Activated CD8-positive, alpha-beta T cell treated with anti-CD3 and anti-CD28 coated beads, Interleukin-2, amount 10 ng/mL, durations not matched to agents 7 days and 5 days (primary cell): Measurements from ENCODE around the gene CARMIL3. TPM values are rescaled to one million over a fixed set of nuclear protein-coding genes. Genes with fewer than 3 reads are reported as not detected.

Experiments used
- ATAC-seq: fragments of 150-1000 bp; cut with Tn5 transposase; one replicate; pipeline ENCODE4 v1.10.0; 2021; ENCODE audit warnings: moderate library complexity
- CTCF ChIA-PET: fragments of 350-600 bp; sonication (Branson Sonifier 250); formaldehyde crosslinking; loops from one replicate; lab custom pipeline; 2021; ENCODE audit warnings: antibody characterized with exemption; lab: Charles Lee
- POLR2A ChIA-PET: fragments of 350-600 bp; sonication (Branson Sonifier 250); formaldehyde crosslinking; loops from one replicate; lab custom pipeline; 2021; ENCODE audit warnings: antibody characterized with exemption; lab: Charles Lee
- DNase-seq: peaks from one replicate; pipeline ENCODE4 v3.0.0-alpha.2; 2020
- H3K27ac Mint-ChIP-seq: one replicate; pipeline ENCODE4 v1.8.0; 2021; ENCODE audit warnings: mild to moderate bottlenecking, mixed read lengths
- H3K27me3 Mint-ChIP-seq: one replicate; pipeline ENCODE4 v1.8.0; 2021; ENCODE audit warnings: low read depth, mixed read lengths
- H3K36me3 Mint-ChIP-seq: one replicate; pipeline ENCODE4 v1.8.0; 2021; ENCODE audit warnings: low read depth, mixed read lengths
- H3K4me1 Mint-ChIP-seq: one replicate; pipeline ENCODE4 v1.8.0; 2021; ENCODE audit warnings: low read depth, mixed read lengths
- H3K4me3 Mint-ChIP-seq: one replicate; pipeline ENCODE4 v1.8.0; 2021; ENCODE audit warnings: mild to moderate bottlenecking, mixed read lengths
- H3K9me3 Mint-ChIP-seq: one replicate; pipeline ENCODE4 v1.8.0; 2022; ENCODE audit warnings: mixed read lengths; ENCODE audit not compliant: insufficient read depth
- total RNA-seq, 2 experiments: library from RNA; stranded (reverse); gene quantifications; one replicate each; pipeline ENCODE4 v1.2.3, GENCODE V29; 2021

Gene CARMIL3
- total RNA-seq, 2 experiments from 2014 or later, result 0.86 to 0.95 TPM

DNA sequence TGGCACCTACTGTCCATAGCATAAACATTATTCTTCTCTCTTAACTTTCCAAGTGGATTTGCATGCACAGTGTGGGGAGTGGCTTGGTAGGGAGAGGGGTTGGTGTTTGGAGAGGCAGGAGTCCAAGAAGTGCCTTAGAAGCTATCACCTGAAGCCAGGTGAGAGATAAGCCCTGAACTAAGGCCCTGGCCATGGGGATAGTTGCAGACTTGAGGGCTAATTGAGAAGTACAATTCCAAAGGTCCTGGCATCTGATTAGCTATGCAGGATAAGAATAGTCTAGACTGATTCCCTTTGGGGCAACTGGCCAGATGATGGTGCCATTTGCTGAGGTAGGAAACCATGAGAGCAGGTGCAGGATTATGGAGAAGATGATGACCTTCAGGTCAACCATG lies 40.3 kb downstream of the CARMIL3 start:
- CTCF ChIA-PET, result interaction anchor here (0.8 to 11.8 kb wide), 12 partner anchors 8 to 69 kb away, joined by 3 to 315 read pairs (median 8); partner anchors contain the start of genes DCAF11, IRF9 and NRL
- Mint-ChIP-seq H3K9me3 (no peaks in the 10 kb centered on the region), H3K27ac (peak overlapping the region; percentile 62), H3K36me3 (peaks cover 19% of the 10 kb centered on the region), H3K4me1 (peaks cover 42% of the 10 kb centered on the region), H3K4me3 (no peak overlapping the region), H3K27me3 (no peaks in the 10 kb centered on the region)
- DNase-seq (no peak), ATAC-seq (no peak)
- POLR2A ChIA-PET, result interaction anchor here (1.9 to 6.4 kb wide), 5 partner anchors 11 to 70 kb away, joined by 11 to 89 read pairs (median 30); partner anchors contain the start of genes DCAF11, IRF9 and NRL

GRCh38 chr14:24092505-24093206 lies 40.8 kb downstream of the CARMIL3 start:
- ChIA-PET POLR2A (interaction anchor here (1.9 to 6.4 kb wide), 5 partner anchors 11 to 69 kb away, joined by 11 to 89 read pairs (median 30); partner anchors contain the start of genes DCAF11, IRF9 and NRL), CTCF (interaction anchor here (0.8 to 11.8 kb wide), 10 partner anchors 8 to 69 kb away, joined by 3 to 315 read pairs (median 6); partner anchors contain the start of genes DCAF11, IRF9 and NRL)
- DNase-seq (no peak), ATAC-seq (no peak)
- Mint-ChIP-seq H3K4me1 (peaks cover 42% of the 10 kb centered on the region), H3K27me3 (no peaks in the 10 kb centered on the region), H3K9me3 (no peaks in the 10 kb centered on the region), H3K4me3 (peak overlapping the region; percentile 100), H3K36me3 (peaks cover 19% of the 10 kb centered on the region), H3K27ac (peak overlapping the region; percentile 99)

DNA sequence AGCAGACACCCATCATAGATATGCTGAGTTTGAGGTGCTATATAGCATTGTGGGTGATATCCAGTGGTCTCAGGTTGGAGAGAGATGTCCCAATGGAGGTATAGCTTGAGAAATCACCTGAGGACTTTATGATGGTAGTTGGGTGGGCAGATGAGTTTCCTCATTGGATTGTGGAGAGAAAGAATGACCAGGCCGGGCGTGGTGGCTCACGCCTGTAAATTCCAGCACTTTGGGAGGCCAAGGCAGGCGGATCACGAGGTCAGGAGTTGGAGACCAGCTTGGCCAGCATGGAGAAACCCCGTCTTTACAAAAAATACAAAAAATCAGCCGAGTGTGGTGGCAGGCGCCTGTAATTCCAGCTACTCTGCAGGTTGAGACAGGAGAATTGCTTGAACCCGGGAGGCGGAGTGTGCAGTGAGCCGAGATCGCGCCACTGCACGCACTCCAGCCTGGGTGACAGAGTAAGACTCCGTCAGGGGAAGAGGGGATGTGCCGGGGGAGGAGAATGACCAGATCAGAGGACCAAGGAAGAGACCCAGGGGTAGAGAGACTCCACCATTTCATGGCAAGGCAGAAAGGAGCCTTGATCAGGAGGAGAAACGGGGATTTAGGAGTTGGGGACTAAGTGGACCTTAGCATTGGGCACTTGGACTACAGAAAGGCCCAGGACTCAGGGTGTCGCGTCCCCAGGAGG lies 41.5 kb downstream of the CARMIL3 start:
- H3K4me1 Mint-ChIP-seq, result peaks cover 42% of the 10 kb centered on the region
- peaks cover 23% of the 10 kb centered on the region for H3K36me3 Mint-ChIP-seq
- DNase-seq (no peak), ATAC-seq (no peak)
- ChIA-PET POLR2A (interaction anchor here (1.2 to 6.4 kb wide), 10 partner anchors 12 to 95 kb away, joined by 3 to 89 read pairs (median 20); partner anchors contain the start of genes DCAF11, IPO4, IRF9 and NRL), CTCF (interaction anchor here (0.6 to 11.8 kb wide), 10 partner anchors 9 to 338 kb away, joined by 3 to 315 read pairs (median 6); partner anchors contain the start of genes DCAF11, IRF9 and NRL)
- no peaks in the 10 kb centered on the region for H3K9me3 Mint-ChIP-seq
- peak overlapping the region; percentile 99 for H3K27ac Mint-ChIP-seq
- H3K27me3 Mint-ChIP-seq, result no peaks in the 10 kb centered on the region
- peak overlapping the region; percentile 100 for H3K4me3 Mint-ChIP-seq

- ATAC-seq, result peak; percentile 80
- H3K4me3 Mint-ChIP-seq, result peak within 1 kb of the TSS; percentile 100
Measured at GRCh38 chr14:24093901-24094840, 42.4 kb downstream of the CARMIL3 start, which contains the start of gene PCK2. Gene PCK2, plus strand, starts transcription at chr14:24094311. Its CDS starts 95 bp downstream, at chr14:24094406.

DNA sequence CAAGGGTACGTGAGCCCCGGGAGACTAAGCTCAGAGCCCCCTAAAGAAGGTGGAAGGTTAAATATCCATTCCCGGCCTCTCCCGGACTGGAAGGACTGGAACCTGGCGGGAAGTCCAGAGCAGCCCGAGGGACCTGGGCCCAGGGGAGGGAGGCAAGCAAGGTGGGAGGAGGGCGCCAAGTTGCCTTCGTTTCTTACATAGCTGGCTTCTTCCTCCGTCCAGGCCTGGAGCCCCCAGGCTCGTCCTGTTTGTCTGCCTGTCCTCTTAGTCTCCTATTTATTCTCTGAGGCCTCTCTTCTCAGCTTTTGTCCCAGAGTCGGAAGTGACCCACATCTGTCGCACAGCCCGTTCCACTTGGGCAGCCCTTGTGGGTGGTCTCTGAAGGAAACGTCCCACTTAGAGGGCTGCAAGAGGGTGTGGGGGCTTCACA lies 43.0 kb downstream of the CARMIL3 start:
- peak; percentile 32 for DNase-seq
- ATAC-seq, result peak; percentile 3
- Mint-ChIP-seq H3K4me3 (peak overlapping the region; percentile 100), H3K9me3 (no peaks in the 10 kb centered on the region), H3K27ac (peak overlapping the region; percentile 99), H3K4me1 (peaks cover 38% of the 10 kb centered on the region), H3K27me3 (no peaks in the 10 kb centered on the region), H3K36me3 (peaks cover 34% of the 10 kb centered on the region)
- CTCF ChIA-PET, result interaction anchor here (0.7 to 11.8 kb wide), 15 partner anchors 10 to 337 kb away, joined by 3 to 315 read pairs (median 6); partner anchors contain the start of genes CARMIL3, DCAF11, IRF9 and NRL
- POLR2A ChIA-PET, result interaction anchor here (0.6 to 6.4 kb wide), 18 partner anchors 10 to 485 kb away, joined by 3 to 89 read pairs (median 6); partner anchors contain the start of genes CARMIL3, DCAF11, EMC9 and IRF9

More at GRCh38 chr14:24093901-24094840, 42.4 kb downstream of the CARMIL3 start, which contains the start of gene PCK2:
- H3K27me3 Mint-ChIP-seq, result no peaks in the 10 kb centered on the region
- peak within 1 kb of the TSS; percentile 99 for H3K27ac Mint-ChIP-seq
- CTCF ChIA-PET, result interaction anchor here (0.6 to 11.8 kb wide), 17 partner anchors 9 to 338 kb away, joined by 3 to 315 read pairs (median 6); partner anchors contain the start of genes CARMIL3, CIDEB, DCAF11 and IRF9
- H3K9me3 Mint-ChIP-seq, result no peaks in the 10 kb centered on the region
- H3K36me3 Mint-ChIP-seq, result peaks cover 28% of the 10 kb centered on the region
- POLR2A ChIA-PET, result interaction anchor here (0.6 to 6.4 kb wide), 19 partner anchors 9 to 484 kb away, joined by 3 to 89 read pairs (median 6); partner anchors contain the start of genes CARMIL3, DCAF11, EMC9 and IPO4
- peaks cover 42% of the 10 kb centered on the region for H3K4me1 Mint-ChIP-seq
- peak; percentile 84 for DNase-seq

DNA sequence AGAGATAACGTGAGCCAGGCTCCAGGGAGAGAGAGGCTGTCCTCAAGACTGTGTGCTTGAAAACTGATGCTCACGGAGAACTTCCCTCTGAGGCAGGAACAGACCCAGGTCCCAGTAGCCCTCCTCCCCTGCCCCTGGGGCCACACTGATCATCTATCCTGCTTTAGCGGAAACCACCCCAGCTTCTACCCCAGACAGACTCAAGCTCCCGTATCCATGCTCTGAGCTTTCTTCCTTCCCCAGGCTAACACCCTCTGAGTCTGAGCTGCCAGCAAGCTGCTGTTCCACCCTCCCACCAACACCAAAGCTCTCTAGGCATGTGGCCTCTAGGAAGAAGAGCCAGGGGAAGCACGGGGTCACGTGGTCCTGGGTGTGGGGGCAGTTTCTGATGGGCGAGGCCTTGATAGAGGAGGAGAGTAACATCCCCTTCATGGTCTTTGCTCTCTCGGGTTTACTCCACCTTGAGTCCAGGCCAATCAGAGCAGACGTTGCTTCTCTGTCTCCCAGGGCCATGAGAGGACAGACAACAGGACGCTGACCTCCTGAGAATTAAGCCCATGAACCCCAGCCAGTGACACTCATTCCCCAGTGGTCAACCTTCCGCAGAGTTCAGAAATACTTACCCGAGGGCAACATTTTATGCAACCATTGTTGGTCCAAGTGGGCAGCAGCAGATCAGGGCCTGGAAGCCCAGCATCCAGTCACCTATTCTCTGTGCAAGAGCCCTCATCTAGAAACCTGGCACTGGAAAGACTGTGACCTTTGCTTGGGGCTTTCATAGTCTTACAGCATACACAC lies 43.7 kb downstream of the CARMIL3 start:
- peak; percentile 72 for DNase-seq
- Mint-ChIP-seq H3K27me3 (no peaks in the 10 kb centered on the region), H3K36me3 (peaks cover 37% of the 10 kb centered on the region), H3K9me3 (no peaks in the 10 kb centered on the region), H3K4me1 (peaks cover 35% of the 10 kb centered on the region), H3K4me3 (peak overlapping the region; percentile 100), H3K27ac (peak overlapping the region; percentile 99)
- CTCF ChIA-PET, result interaction anchor here (0.7 to 11.8 kb wide), 14 partner anchors 10 to 336 kb away, joined by 3 to 315 read pairs (median 6); partner anchors contain the start of genes CARMIL3, DCAF11, IRF9 and NRL
- POLR2A ChIA-PET, result interaction anchor here (0.6 to 6.4 kb wide), 17 partner anchors 11 to 485 kb away, joined by 3 to 89 read pairs (median 7); partner anchors contain the start of genes CARMIL3, DCAF11, EMC9 and IRF9
- peak; percentile 18 for ATAC-seq

DNA sequence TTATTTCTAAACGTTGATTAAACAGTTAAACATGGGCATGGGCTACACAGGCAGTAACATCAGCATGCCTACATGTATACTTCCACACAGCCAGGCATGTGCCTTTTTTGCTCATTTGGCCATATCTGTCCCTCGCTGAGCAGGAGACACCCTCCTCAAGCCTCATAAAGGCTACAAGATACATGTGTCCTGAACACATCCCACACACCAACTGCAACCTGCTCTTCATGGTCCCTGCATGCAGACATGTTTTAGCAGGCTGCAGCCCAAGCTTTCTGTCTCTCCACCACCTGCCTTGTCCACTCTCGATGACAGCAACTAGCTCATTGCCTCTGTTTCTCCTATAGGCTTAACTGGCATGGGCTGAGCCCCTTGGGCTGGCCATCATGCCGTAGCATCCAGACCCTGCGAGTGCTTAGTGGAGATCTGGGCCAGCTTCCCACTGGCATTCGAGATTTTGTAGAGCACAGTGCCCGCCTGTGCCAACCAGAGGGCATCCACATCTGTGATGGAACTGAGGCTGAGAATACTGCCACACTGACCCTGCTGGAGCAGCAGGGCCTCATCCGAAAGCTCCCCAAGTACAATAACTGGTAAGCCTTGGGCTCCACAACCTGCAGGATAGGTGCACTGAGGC lies 44.9 kb downstream of the CARMIL3 start:
- CTCF ChIA-PET, result interaction anchor here (1.3 to 11.8 kb wide), 4 partner anchors 10 to 65 kb away, joined by 3 to 315 read pairs (median 116); partner anchors contain the start of genes EMC9 and IRF9
- Mint-ChIP-seq H3K36me3 (peaks cover 44% of the 10 kb centered on the region), H3K4me3 (peak overlapping the region; percentile 44), H3K27me3 (no peaks in the 10 kb centered on the region), H3K9me3 (no peaks in the 10 kb centered on the region), H3K27ac (peak overlapping the region; percentile 70), H3K4me1 (peaks cover 32% of the 10 kb centered on the region)
- POLR2A ChIA-PET, result interaction anchor here (2.5 to 6.4 kb wide), 3 partner anchors 11 to 18 kb away, joined by 9 to 89 read pairs (median 41); partner anchors contain the start of genes DCAF11 and NRL
- DNase-seq, result no peak
- ATAC-seq, result no peak

DNA sequence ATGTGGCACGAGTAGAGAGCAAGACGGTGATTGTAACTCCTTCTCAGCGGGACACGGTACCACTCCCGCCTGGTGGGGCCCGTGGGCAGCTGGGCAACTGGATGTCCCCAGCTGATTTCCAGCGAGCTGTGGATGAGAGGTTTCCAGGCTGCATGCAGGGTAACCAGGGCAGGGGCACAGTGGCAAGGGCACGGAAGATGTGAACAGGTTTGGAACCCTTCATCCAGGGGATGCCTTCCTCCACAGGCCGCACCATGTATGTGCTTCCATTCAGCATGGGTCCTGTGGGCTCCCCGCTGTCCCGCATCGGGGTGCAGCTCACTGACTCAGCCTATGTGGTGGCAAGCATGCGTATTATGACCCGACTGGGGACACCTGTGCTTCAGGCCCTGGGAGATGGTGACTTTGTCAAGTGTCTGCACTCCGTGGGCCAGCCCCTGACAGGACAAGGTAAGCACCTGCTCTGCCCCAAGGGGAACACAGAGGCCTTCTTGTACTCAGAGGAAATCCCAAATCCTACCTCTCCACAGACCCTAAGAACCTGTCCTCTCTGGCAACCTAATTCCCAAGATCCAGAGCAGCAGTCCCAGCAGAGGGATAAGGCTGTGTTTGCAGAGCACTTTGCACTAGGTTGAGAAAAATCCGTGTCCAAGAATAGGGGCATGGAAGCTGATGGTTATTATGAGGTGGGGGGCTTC lies 46.6 kb downstream of the CARMIL3 start:
- peaks cover 57% of the 10 kb centered on the region for H3K36me3 Mint-ChIP-seq
- H3K9me3 Mint-ChIP-seq, result no peaks in the 10 kb centered on the region
- H3K27me3 Mint-ChIP-seq, result no peaks in the 10 kb centered on the region
- CTCF ChIA-PET, result interaction anchor here (10.4 to 11.8 kb wide), 2 partner anchors 8 to 41 kb away, joined by 213 to 315 read pairs; no protein-coding TSS in a partner anchor
- no peak overlapping the region for H3K4me3 Mint-ChIP-seq
- POLR2A ChIA-PET, result interaction anchor here (2.5 kb wide), 1 partner anchor 16 kb away, joined by 9 read pairs; the partner anchor contains the start of genes DCAF11 and NRL
- no peak overlapping the region for H3K27ac Mint-ChIP-seq
- no peak for DNase-seq
- peaks cover 19% of the 10 kb centered on the region for H3K4me1 Mint-ChIP-seq
- no peak for ATAC-seq
